ENCODE results near the gene ERBB4. TPM values are rescaled to one million over a fixed set of nuclear protein-coding genes. Genes with fewer than 3 reads are reported as not detected.
A peak's percentile ranks its signal among the peaks of the same experiment; 100 is the strongest.

ERBB4 gene
- total RNA-seq, 4 donors from 2014 or later, result 0.16 to 12.7 (median 0.27) TPM; not detected in 1

- intact Hi-C loops (cut with DNase I; ENCODE audit: low total_unique reads) (no loop called here), in situ Hi-C loops (cut with MboI; ENCODE audit: low pct_ligation_motif_present in 1 of 4, low pct_unique_long_range_greater_than_20kb in 1 of 4, low sequenced_read_pairs in 3 of 4) (no loop called here)
- Histone ChIP-seq H3K9me3 (no peaks in the 10 kb centered on the region), H3K4me3 (no peak overlapping the region), H3K36me3 (no peaks in the 10 kb centered on the region), H3K27me3 (no peaks in the 10 kb centered on the region), H3K4me1 (no peaks in the 10 kb centered on the region), H3K27ac (no peak overlapping the region)
- DNase-seq, result no peak
- TF ChIP-seq EP300 (IDR thresholded peaks at IDR 0.05; ENCODE audit: low read depth) (no peak), POLR2AphosphoS5 (IDR thresholded peaks at IDR 0.05) (no peak), POLR2A (IDR thresholded peaks at IDR 0.05) (no peak), CTCF (IDR thresholded peaks at IDR 0.05) (no peak)
- WGBS, 2 donors (ENCODE audit: low coverage in 1 of 2), result 33 to 68% methylated on average over 1 of the region's 1 CpG
Measured at GRCh38 chr2:211798868-211799267, 739.7 kb downstream of the ERBB4 start.

GRCh38 chr2:211793690-211794089, 744.9 kb downstream of the ERBB4 start:
- 69 to 71% methylated on average over 5 of the region's 5 CpGs for WGBS, 2 donors (ENCODE audit: low coverage in 1 of 2)
- intact Hi-C loops (cut with DNase I; ENCODE audit: low total_unique reads), result no loop called here
- Histone ChIP-seq H3K27ac (no peak overlapping the region), H3K4me3 (no peak overlapping the region), H3K36me3 (no peaks in the 10 kb centered on the region), H3K4me1 (no peaks in the 10 kb centered on the region), H3K9me3 (no peaks in the 10 kb centered on the region), H3K27me3 (no peaks in the 10 kb centered on the region)
- TF ChIP-seq POLR2A (IDR thresholded peaks at IDR 0.05) (no peak), CTCF (IDR thresholded peaks at IDR 0.05) (no peak), EP300 (IDR thresholded peaks at IDR 0.05; ENCODE audit: low read depth) (no peak), POLR2AphosphoS5 (IDR thresholded peaks at IDR 0.05) (no peak)
- in situ Hi-C loops (cut with MboI; ENCODE audit: low pct_ligation_motif_present in 1 of 4, low pct_unique_long_range_greater_than_20kb in 1 of 4, low sequenced_read_pairs in 3 of 4), result no loop called here
- DNase-seq, result no peak

GRCh38 chr2:211789982-211790381, 748.6 kb downstream of the ERBB4 start:
- Histone ChIP-seq H3K4me3 (no peak overlapping the region), H3K36me3 (no peaks in the 10 kb centered on the region), H3K9me3 (no peaks in the 10 kb centered on the region), H3K4me1 (no peaks in the 10 kb centered on the region), H3K27ac (no peak overlapping the region), H3K27me3 (no peaks in the 10 kb centered on the region)
- intact Hi-C loops (cut with DNase I; ENCODE audit: low total_unique reads) (no loop called here), in situ Hi-C loops (cut with MboI; ENCODE audit: low pct_ligation_motif_present in 1 of 4, low pct_unique_long_range_greater_than_20kb in 1 of 4, low sequenced_read_pairs in 3 of 4) (no loop called here)
- 69 to 79% methylated on average over 4 of the region's 4 CpGs for WGBS, 2 donors (ENCODE audit: low coverage in 1 of 2)
- no peak for TF ChIP-seq POLR2AphosphoS5 (IDR thresholded peaks at IDR 0.05)
- no peak for DNase-seq

- in situ Hi-C loops (cut with MboI; ENCODE audit: low pct_ligation_motif_present in 1 of 4, low pct_unique_long_range_greater_than_20kb in 1 of 4, low sequenced_read_pairs in 3 of 4), result no loop called here
- Histone ChIP-seq H3K27ac (no peak overlapping the region), H3K9me3 (no peaks in the 10 kb centered on the region), H3K36me3 (no peaks in the 10 kb centered on the region), H3K27me3 (no peaks in the 10 kb centered on the region), H3K4me3 (peak overlapping the region in 1 of 4 donors; percentile 17), H3K4me1 (peaks cover 0 to 5% (median 0%) of the 10 kb centered on the region in 4 donors)
- TF ChIP-seq POLR2A (IDR thresholded peaks at IDR 0.05), result no peak
- TF ChIP-seq POLR2AphosphoS5 (IDR thresholded peaks at IDR 0.05), result no peak
- TF ChIP-seq EP300 (IDR thresholded peaks at IDR 0.05; ENCODE audit: low read depth), result no peak
- TF ChIP-seq CTCF (IDR thresholded peaks at IDR 0.05), result no peak
- peak; percentile 61 for DNase-seq
- intact Hi-C loops (cut with DNase I; ENCODE audit: low total_unique reads), result no loop called here
- WGBS, 2 donors (ENCODE audit: low coverage in 1 of 2), result 27 to 50% methylated on average over 1 to 5 of the region's 5 CpGs
Measured at GRCh38 chr2:211766689-211767088, 771.9 kb downstream of the ERBB4 start.

- H3K9me3 ChIP-seq, result no peaks in the 10 kb centered on the region
- H3K36me3 ChIP-seq, result no peaks in the 10 kb centered on the region
- no peaks in the 10 kb centered on the region for H3K27me3 ChIP-seq
- no peak overlapping the region for H3K4me3 ChIP-seq
- H3K4me1 ChIP-seq, result peaks cover 0 to 5% (median 0%) of the 10 kb centered on the region in 4 donors
- intact Hi-C loops (cut with DNase I; ENCODE audit: low total_unique reads), result no loop called here
- in situ Hi-C loops (cut with MboI; ENCODE audit: low pct_ligation_motif_present in 1 of 4, low pct_unique_long_range_greater_than_20kb in 1 of 4, low sequenced_read_pairs in 3 of 4), result no loop called here
- no peak overlapping the region for H3K27ac ChIP-seq
- WGBS, 2 donors (ENCODE audit: low coverage in 1 of 2), result 62 to 78% methylated on average over 1 to 3 of the region's 3 CpGs
- no peak for DNase-seq
- no peak for TF ChIP-seq CTCF (IDR thresholded peaks at IDR 0.05)
- no peak for TF ChIP-seq POLR2A (IDR thresholded peaks at IDR 0.05)
- no peak for TF ChIP-seq POLR2AphosphoS5 (IDR thresholded peaks at IDR 0.05)
- TF ChIP-seq EP300 (IDR thresholded peaks at IDR 0.05; ENCODE audit: low read depth), result no peak
Measured at GRCh38 chr2:211762479-211762878, 776.1 kb downstream of the ERBB4 start.

All from transverse colon (tissue), 4 donors.